K562 (cell line): ENCODE data around the gene RIMBP3C. TPM values are rescaled to one million over a fixed set of nuclear protein-coding genes. Genes with fewer than 3 reads are reported as not detected.

Source experiments
- ATF7 ChIP-seq: fragments of 450-650 bp; IDR thresholded peaks from 2 replicates; pipeline ENCODE4 v1.7.1; 2014; ENCODE audit warnings: mild to moderate bottlenecking, moderate library complexity
- BACH1 ChIP-seq: fragments of 200-800 bp; sonication (Bioruptor generic); IDR thresholded peaks from 2 replicates; pipeline ENCODE4 v1.6.1; 2016; ENCODE audit warnings: missing genetic modification characterization, missing compliant biosample characterization
- DACH1 ChIP-seq: fragments of 450-650 bp; IDR thresholded peaks from 2 replicates; pipeline ENCODE4 v1.6.1; 2018; ENCODE audit not compliant: partially characterized antibody
- DPF2 ChIP-seq: fragments of 450-650 bp; IDR thresholded peaks from 2 replicates; pipeline ENCODE4 v1.6.1; 2016
- ETV1 ChIP-seq: fragments of 450-650 bp; conservative IDR thresholded peaks from 2 replicates; pipeline ENCODE4 v1.6.1; 2016; ENCODE audit warnings: missing genetic modification characterization, control low read depth, low read depth, missing compliant biosample characterization
- EWSR1 ChIP-seq: fragments of 450-650 bp; IDR thresholded peaks from 2 replicates; pipeline ENCODE4 v1.6.1; 2018; ENCODE audit warnings: borderline replicate concordance, mild to moderate bottlenecking, low read depth, moderate library complexity; ENCODE audit not compliant: partially characterized antibody
- GTF2E2 ChIP-seq: fragments of 200-800 bp; sonication (Bioruptor generic); IDR thresholded peaks from 2 replicates; pipeline ENCODE4 v1.6.1; 2016; ENCODE audit warnings: missing genetic modification characterization, missing compliant biosample characterization
- HIVEP1 ChIP-seq: fragments of 250-450 bp; sonication (Bioruptor Pico); IDR thresholded peaks from 2 replicates; pipeline ENCODE4 v1.4.0; 2020; ENCODE audit warnings: mild to moderate bottlenecking
- KHSRP ChIP-seq: fragments of 450-650 bp; IDR thresholded peaks from 2 replicates; pipeline ENCODE4 v1.6.1; 2017
- MCM7 ChIP-seq, 2 experiments: fragments of 450-650 bp; IDR thresholded peaks; 2 replicates each; pipeline ENCODE4 v1.6.1; 2016 to 2018
- MYC ChIP-seq, 2 experiments: fragments of 250-450 bp in 1 of 2; sonication (Bioruptor Pico) in 1 of 2; IDR thresholded peaks; 2 replicates each; pipeline versions ENCODE4 v1.5.1 to v1.6.1; 2012 to 2021; ENCODE audit warnings: low read depth in 2 of 2, borderline replicate concordance in 1 of 2, improper control_type of control experiment in 1 of 2, low read length in 1 of 2, mild to moderate bottlenecking in 1 of 2, moderate library complexity in 1 of 2
- NBN ChIP-seq: fragments of 450-650 bp; IDR thresholded peaks from 2 replicates; pipeline ENCODE4 v1.6.1; 2016; ENCODE audit warnings: low read depth, mild to moderate bottlenecking
- NFIC ChIP-seq: fragments of 450-650 bp; IDR thresholded peaks from 2 replicates; pipeline ENCODE4 v1.6.1; 2017; ENCODE audit warnings: mild to moderate bottlenecking, inconsistent platforms
- POLR3A ChIP-seq: IDR thresholded peaks from 2 replicates; pipeline ENCODE4 v1.6.1; 2011; ENCODE audit warnings: borderline replicate concordance, mild to moderate bottlenecking, moderate library complexity; ENCODE audit not compliant: insufficient read length, insufficient read depth; ENCODE audit errors: extremely low read depth
- RAD21 ChIP-seq, 2 experiments: fragments of 250-450 bp in 1 of 2; fragments of 450-650 bp in 1 of 2; sonication (Bioruptor Pico) in 1 of 2; formaldehyde crosslinking in 1 of 2; IDR thresholded peaks in 1 of 2; conservative IDR thresholded peaks in 1 of 2; 2 replicates each; pipeline versions ENCODE4 v1.4.0 to v1.8.0; 2020 to 2022; ENCODE audit warnings: mild to moderate bottlenecking in 2 of 2, moderate library complexity in 1 of 2
- XRCC4 ChIP-seq: IDR thresholded peaks from one replicate; pipeline ENCODE4 v1.6.1; 2011; ENCODE audit not compliant: insufficient read depth, insufficient read length; ENCODE audit errors: extremely low read depth
- ZNF23 ChIP-seq: fragments of 250-450 bp; sonication (Bioruptor Pico); IDR thresholded peaks from 2 replicates; pipeline ENCODE4 v1.4.0; 2020; ENCODE audit warnings: mild to moderate bottlenecking
- ZNF232 ChIP-seq: sonication (generic); formaldehyde crosslinking; IDR thresholded peaks from 2 replicates; pipeline ENCODE4 v1.8.0; 2022; ENCODE audit warnings: mild to moderate bottlenecking, missing genetic modification reagents
- ZNF561 ChIP-seq: fragments of 450-650 bp; formaldehyde crosslinking; conservative IDR thresholded peaks from 2 replicates; pipeline ENCODE4 v1.4.0; 2020; ENCODE audit warnings: mild to moderate bottlenecking, moderate library complexity
- ZNF695 ChIP-seq: fragments of 450-650 bp; formaldehyde crosslinking; IDR thresholded peaks from 2 replicates; pipeline ENCODE4 v1.4.0; 2020; ENCODE audit warnings: mild to moderate bottlenecking, moderate library complexity
- polyA plus RNA-seq, 8 experiments: library from polyadenylated mRNA; depleted of rRNA in 4 of 8; stranded (reverse) in 5 of 8; unstranded in 3 of 8; fragments of >200 nt; fragmentation: Nextera tagmentation in 2 of 8; fragmentation: Illumina TruSeq in 1 of 8; extraction: Ambion mirVana in 2 of 8; extraction: Trizol in 1 of 8; gene quantifications; 2 replicates each; pipeline versions ENCODE4 v1.2.1 to v1.2.3, GENCODE V29; 2011 to 2014; ENCODE audit warnings: inconsistent platforms in 1 of 8, missing spikeins in 1 of 8
- total RNA-seq, 7 experiments: library from RNA; depleted of rRNA in 6 of 7; stranded (reverse); fragments of >200 nt in 6 of 7; fragmentation: Illumina TruSeq in 2 of 7; extraction: Trizol in 2 of 7; gene quantifications; 2 replicates each; pipeline versions ENCODE4 v1.2.1 to v1.2.3, GENCODE V29; 2011 to 2021; ENCODE audit warnings: low replicate concordance in 1 of 7
- TF ChIP-seq, protein P1 (sequence below): fragments of 450-650 bp; formaldehyde crosslinking; IDR thresholded peaks from 2 replicates; pipeline ENCODE4 v1.4.0; 2020; ENCODE audit warnings: mild to moderate bottlenecking
- TF ChIP-seq, protein P2 (sequence below): fragments of 450-650 bp; conservative IDR thresholded peaks from 2 replicates; pipeline ENCODE4 v1.6.1; 2016; ENCODE audit warnings: missing genetic modification characterization, low read depth, mild to moderate bottlenecking, missing compliant biosample characterization, moderate library complexity
- TF ChIP-seq, protein P3 (sequence below): sonication (generic); formaldehyde crosslinking; IDR thresholded peaks from 2 replicates; pipeline ENCODE4 v1.8.1; 2023; ENCODE audit warnings: mild to moderate bottlenecking, missing genetic modification reagents
- TF ChIP-seq, protein P4 (sequence below): IDR thresholded peaks from 2 replicates; pipeline ENCODE4 v1.6.1; 2016; ENCODE audit warnings: missing genetic modification characterization, missing compliant biosample characterization

Gene RIMBP3C
- total and polyA plus RNA-seq, 9 of the 15 experiments (the other 6 are each of a cell fraction or from before 2014, with no cell fraction given): 0.09 to 0.98 (median 0.17) TPM; not detected in 2

GRCh38 chr22:21582801-21583740, 31.8 kb upstream of the RIMBP3C start (continued):
- TF ChIP-seq, protein P1, sequence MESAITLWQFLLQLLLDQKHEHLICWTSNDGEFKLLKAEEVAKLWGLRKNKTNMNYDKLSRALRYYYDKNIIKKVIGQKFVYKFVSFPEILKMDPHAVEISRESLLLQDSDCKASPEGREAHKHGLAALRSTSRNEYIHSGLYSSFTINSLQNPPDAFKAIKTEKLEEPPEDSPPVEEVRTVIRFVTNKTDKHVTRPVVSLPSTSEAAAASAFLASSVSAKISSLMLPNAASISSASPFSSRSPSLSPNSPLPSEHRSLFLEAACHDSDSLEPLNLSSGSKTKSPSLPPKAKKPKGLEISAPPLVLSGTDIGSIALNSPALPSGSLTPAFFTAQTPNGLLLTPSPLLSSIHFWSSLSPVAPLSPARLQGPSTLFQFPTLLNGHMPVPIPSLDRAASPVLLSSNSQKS: no peak
- TF ChIP-seq, protein P2, sequence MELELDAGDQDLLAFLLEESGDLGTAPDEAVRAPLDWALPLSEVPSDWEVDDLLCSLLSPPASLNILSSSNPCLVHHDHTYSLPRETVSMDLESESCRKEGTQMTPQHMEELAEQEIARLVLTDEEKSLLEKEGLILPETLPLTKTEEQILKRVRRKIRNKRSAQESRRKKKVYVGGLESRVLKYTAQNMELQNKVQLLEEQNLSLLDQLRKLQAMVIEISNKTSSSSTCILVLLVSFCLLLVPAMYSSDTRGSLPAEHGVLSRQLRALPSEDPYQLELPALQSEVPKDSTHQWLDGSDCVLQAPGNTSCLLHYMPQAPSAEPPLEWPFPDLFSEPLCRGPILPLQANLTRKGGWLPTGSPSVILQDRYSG (tag): no peak
- no peak for TF ChIP-seq KHSRP
- TF ChIP-seq XRCC4: no peak
- TF ChIP-seq DPF2: no peak
- no peak for TF ChIP-seq GTF2E2 (tag)
- TF ChIP-seq NFIC: no peak
- TF ChIP-seq, protein P3, sequence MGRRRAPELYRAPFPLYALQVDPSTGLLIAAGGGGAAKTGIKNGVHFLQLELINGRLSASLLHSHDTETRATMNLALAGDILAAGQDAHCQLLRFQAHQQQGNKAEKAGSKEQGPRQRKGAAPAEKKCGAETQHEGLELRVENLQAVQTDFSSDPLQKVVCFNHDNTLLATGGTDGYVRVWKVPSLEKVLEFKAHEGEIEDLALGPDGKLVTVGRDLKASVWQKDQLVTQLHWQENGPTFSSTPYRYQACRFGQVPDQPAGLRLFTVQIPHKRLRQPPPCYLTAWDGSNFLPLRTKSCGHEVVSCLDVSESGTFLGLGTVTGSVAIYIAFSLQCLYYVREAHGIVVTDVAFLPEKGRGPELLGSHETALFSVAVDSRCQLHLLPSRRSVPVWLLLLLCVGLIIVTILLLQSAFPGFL (CRISPR knock-in tag): peak; percentile 79; the same call in 1 of the 2 replicates
- no peak for TF ChIP-seq ZNF561 (CRISPR knock-in tag)
- TF ChIP-seq, protein P4, sequence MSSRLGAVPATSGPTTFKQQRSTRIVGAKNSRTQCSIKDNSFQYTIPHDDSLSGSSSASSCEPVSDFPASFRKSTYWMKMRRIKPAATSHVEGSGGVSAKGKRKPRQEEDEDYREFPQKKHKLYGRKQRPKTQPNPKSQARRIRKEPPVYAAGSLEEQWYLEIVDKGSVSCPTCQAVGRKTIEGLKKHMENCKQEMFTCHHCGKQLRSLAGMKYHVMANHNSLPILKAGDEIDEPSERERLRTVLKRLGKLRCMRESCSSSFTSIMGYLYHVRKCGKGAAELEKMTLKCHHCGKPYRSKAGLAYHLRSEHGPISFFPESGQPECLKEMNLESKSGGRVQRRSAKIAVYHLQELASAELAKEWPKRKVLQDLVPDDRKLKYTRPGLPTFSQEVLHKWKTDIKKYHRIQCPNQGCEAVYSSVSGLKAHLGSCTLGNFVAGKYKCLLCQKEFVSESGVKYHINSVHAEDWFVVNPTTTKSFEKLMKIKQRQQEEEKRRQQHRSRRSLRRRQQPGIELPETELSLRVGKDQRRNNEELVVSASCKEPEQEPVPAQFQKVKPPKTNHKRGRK: no peak
- TF ChIP-seq EWSR1: no peak
- TF ChIP-seq RAD21 (CRISPR knock-in tag; conservative IDR thresholded peaks at IDR 0.05 in 1 of 2, IDR thresholded peaks at IDR 0.05 in 1 of 2): no peak
- TF ChIP-seq NBN: no peak
- TF ChIP-seq MCM7 (IDR thresholded peaks at IDR 0.05): no peak
- TF ChIP-seq ZNF23 (CRISPR knock-in tag): no peak
- no peak for TF ChIP-seq ZNF695 (CRISPR knock-in tag)
- TF ChIP-seq ETV1 (tag): no peak
- TF ChIP-seq ATF7: no peak
- TF ChIP-seq BACH1 (tag): no peak
- no peak for TF ChIP-seq POLR3A
- no peak for TF ChIP-seq DACH1
- no peak for TF ChIP-seq MYC (IDR thresholded peaks at IDR 0.05; ENCODE audit: low read depth, low read length)
- TF ChIP-seq MYC (CRISPR knock-in tag; IDR thresholded peaks at IDR 0.05; ENCODE audit: borderline replicate concordance, low read depth): no peak
- no peak for TF ChIP-seq ZNF232 (CRISPR knock-in tag)
- TF ChIP-seq HIVEP1 (CRISPR knock-in tag): no peak
